ENCODE measurements around the gene TLCD3B.
A peak's percentile ranks its signal among the peaks of the same experiment; 100 is the strongest.

TLCD3B gene

DNA sequence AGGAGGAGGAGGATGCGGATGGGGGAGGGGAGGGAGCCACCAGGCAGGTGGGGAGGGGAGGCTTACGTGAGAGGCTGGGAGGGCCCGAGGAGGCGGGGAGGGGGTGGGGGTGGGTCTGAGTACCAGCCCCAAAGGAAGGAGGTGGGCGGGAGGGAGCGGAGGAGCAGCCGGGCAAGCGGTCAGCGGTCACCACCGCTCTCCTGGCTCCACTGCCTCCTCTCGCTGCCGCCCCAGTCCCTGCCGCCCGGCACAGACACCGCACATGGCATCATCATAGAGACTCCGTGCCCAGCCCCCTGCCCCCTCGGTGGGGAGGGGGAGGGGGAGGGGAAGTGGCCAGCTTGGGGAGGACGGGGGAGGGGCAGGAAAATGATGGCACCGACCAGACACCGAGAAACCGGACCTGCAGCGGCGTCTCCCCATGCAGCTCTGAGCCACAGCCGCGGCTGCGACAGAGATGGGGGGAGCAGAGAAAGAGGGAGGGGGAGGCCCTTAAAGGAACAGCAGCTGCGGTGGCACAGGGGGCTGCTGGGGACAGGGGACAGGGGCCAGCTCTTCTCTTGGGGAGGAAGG lies at the start of gene TLCD3B:
TLCD3B (minus strand) TSS at position 431 of the 573 bp plus-strand sequence. CDS start 744 bp downstream, outside the sequence.
- no peak for DNase-seq (ENCODE audit: low spot score)

GRCh38 chr16:30079480-30079879 lies 48.4 kb upstream of the TLCD3B start:
- no peak for DNase-seq (ENCODE audit: low spot score)

DNA sequence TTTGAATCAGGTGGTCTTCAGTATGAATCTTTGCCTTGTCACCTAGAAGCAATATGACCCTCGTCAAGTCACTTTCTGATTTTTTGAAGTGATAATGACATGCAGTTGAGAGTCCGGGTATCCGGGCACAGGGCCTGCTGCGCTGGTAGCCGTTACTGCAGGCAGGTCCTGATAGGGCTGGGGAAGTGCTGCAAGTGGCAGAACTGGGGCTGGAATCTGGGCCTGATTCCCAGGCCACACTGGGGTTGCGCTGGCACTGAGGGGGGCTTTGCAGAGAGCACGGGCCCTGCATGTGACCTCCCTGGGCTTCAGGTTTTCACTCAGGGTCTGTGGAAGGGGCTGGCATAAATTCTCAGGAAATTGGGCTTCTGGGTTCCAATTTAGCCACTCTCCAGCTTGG lies 47.7 kb upstream of the TLCD3B start:
- DNase-seq (ENCODE audit: low spot score) = no peak

GRCh38 chr16:30077656-30078055 lies 46.6 kb upstream of the TLCD3B start:
- no peak for DNase-seq (ENCODE audit: low spot score)

DNA sequence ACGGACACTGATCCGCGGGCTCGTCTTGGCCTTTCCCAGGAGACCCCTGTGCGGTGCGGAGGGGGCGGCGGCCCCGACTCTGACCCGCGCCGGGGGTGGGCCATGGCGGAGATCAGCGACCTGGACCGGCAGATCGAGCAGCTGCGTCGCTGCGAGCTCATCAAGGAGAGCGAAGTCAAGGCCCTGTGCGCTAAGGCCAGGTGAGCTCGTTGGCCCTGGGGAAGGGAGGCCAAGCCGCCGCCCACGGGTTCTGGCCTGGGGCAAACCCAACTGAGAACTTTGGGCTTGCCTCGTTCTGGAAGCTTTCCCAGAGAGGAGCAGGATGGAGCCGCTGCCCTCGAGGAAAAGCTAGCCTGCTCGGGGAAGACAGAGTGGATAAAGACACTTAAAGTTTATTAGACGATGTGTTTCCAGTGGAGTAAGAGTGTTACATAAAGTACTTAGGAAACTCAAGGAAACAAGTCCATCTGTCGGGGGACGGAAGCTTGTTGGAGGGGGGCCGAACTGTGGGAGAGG lies 45.3 kb upstream of the TLCD3B start:
- DNase-seq (ENCODE audit: low spot score) = no peak

- peak; percentile 88 for DNase-seq (ENCODE audit: low spot score)
These were observed 44.6 kb upstream of the TLCD3B start, which contains the start of gene PPP4C for GRCh38 chr16:30075503-30076275. TSS of gene PPP4C (plus strand) at chr16:30075994. CDS start at chr16:30076378, 384 bp downstream.

DNA sequence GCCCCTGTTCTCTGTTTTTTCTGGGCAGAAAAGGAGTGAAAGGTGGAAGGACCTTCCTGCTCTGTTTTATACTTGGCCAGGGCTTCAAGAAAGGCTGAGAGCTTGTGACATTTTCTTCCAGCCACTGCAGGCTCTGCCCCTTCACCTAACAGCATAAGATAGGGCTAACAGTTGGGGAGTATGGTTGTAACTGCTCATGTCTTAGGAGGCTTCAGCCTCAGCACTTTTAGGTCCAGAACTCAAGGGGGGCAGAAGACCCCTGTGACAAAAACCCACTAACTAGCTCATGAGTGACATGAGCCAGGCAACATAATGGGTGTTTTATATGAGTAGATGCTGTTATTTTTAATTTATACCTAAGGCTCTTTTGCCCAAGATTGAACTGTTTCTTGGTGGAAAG lies 39.4 kb upstream of the TLCD3B start:
- DNase-seq (ENCODE audit: low spot score) = no peak

GRCh38 chr16:30069611-30070462 lies 38.8 kb upstream of the TLCD3B start:
- no peak for DNase-seq (ENCODE audit: low spot score)

DNA sequence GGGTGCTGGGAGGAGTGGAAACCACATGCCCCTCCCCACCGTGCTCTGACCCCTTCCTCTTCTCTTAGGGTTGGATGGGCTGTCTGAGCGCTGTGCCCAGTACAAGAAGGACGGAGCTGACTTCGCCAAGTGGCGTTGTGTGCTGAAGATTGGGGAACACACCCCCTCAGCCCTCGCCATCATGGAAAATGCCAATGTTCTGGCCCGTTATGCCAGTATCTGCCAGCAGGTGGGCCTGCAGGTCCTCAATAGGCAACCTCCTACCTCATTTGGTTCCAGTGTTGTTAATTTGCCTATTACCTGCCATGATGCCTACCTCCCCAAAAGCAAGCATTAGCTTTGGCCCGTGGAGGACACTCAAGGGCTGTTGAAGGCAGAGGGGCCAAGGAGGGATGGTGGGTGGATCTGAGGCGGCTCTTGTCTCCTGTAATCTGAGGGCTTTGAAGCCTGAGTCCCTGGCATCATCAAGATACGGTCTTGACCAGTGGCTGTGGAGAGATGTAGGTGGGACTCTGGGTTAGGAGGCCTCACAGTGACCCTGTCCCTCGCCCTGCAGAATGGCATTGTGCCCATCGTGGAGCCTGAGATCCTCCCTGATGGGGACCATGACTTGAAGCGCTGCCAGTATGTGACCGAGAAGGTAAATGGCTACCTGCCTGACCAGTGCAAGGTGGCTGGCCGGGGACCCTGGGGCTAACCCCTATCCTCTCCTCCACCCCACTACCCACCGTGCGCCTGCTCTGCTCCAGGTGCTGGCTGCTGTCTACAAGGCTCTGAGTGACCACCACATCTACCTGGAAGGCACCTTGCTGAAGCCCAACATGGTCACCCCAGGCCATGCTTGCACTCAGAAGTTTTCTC lies 37.9 kb upstream of the TLCD3B start:
- no peak for DNase-seq (ENCODE audit: low spot score)

DNA sequence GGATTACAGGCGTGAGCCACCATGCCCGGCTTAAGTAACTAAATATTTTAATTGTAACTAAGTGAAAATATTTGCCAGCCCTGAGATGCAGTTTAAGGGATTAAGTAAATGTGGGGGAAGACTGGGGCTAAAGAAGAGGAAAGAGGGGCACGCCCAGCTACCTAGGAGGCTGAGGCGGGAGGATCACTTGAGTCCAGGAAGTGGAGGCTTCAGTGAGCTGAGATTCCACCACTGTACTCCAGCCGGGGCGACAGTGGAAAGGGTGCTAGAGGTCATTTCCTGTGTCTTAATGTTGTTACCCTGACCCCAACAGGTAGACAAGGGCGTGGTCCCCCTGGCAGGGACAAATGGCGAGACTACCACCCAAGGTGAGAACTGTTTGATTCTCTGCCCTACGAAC lies 37.3 kb upstream of the TLCD3B start:
- no peak for DNase-seq (ENCODE audit: low spot score)

DNA sequence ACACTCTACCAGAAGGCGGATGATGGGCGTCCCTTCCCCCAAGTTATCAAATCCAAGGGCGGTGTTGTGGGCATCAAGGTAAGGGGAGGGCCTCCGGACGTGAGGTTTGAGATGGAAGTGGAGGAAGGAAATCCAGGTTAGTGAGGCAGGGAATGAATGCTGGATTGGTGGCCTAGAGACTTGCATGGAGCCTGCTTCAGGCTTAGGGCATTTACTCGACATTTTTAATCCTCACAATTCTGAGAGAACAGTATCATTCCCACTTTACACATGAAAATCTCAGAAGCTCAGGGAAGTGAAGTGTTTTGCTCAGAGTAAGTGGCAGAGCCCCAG lies 36.5 kb upstream of the TLCD3B start:
- DNase-seq (ENCODE audit: low spot score) = no peak

DNA sequence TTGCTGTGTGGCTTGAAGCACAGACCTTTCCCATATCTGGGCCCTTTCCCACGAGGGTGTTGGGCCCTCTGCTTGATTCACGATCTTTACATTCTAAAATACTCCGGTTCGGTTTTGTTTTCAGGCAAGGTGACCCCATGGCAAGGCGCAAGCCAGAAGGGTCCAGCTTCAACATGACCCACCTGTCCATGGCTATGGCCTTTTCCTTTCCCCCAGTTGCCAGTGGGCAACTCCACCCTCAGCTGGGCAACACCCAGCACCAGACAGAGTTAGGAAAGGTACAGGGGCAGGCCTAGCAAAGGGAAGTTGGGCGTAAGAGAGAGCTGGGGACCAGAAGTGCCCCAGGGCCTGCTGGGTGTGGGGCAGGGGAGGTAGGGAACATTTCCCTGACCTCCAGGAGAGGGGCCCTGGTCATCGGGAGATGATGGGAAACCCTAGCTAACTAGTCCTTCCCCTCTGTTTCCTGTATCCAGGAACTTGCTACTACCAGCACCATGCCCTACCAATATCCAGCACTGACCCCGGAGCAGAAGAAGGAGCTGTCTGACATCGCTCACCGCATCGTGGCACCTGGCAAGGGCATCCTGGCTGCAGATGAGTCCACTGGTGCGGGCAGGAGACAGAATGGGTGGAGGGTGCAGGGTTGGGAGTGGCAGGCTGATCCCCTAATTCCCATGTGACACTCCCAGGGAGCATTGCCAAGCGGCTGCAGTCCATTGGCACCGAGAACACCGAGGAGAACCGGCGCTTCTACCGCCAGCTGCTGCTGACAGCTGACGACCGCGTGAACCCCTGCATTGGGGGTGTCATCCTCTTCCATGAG lies 35.9 kb upstream of the TLCD3B start:
- no peak for DNase-seq (ENCODE audit: low spot score)

DNA sequence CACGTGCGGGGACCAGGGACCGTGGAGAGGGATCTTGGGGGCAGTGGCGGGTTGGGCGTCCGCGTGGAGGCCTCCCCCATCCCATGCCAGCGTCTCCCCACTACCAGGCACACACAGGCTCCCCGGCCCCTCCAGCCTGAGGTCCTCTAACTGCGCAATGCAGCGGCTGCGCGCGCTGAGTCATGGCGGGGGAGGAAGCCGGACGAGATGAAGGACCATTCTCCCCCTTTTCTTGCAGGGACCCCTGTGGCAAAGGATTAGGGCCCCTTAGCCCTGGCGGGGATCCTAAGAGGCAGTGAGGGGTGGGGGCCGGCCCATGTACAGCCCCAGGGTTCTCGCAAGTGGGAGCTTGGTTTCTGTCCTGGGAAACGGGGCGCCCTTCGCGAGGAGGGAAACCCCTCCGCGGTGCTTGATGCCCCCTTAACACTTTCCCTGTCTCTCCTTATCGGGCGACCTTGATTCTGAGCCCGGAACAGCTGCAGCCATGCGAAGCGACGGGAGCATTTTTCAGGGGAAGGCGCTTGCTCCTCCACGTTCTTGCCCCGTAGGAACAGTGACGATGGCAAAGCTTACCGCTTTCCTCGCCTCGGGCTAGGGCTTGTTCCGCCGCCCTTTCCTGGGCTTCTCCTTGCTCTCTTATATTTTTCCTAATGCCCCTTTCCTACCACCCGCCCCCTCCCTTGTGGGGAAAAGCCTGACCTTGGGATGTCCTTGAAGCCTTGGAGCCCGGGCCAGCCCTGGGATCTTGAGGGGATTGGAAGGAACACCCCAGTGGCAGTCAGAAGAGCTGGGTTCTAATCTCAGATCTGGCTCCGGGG lies 35.1 kb upstream of the TLCD3B start:
- DNase-seq (ENCODE audit: low spot score) = no peak

DNA sequence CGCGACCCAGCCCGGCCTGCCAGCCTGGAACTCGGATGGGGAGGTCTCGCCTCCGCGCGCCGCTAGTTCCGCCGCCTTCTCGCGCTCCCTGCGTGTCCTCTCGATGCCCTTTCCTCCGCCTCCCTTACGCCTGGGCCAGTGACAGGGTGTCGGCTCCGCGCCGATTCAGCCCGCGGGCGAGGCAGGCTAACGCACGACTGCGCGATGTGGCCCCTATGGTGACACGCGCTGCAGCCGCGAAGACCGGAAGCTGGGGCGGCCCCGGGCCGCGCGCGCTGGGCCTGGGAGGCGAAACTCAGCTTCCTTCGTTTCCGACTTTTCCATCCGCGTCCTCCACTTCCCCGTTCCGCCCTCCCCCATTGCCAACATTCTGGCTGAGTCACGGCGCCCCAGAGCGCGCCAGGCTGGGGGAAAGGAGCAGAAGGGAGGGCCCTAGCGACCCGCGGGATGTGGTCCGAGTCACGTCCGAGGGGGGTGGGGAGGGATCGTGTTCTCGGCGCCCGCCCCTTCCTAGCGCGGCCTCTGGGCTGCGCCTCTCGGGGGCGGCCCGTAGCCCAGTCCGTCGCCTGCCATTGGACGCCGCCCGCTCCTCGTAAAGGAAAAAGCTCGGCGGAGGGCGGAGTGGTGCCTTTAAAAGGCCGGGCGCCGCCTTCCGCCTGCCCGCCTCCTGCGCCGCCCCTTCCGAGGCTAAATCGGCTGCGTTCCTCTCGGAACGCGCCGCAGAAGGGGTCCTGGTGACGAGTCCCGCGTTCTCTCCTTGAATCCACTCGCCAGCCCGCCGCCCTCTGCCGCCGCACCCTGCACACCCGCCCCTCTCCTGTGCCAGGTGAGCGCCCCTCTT lies 34.3 kb upstream of the TLCD3B start, which contains the start of gene ALDOA:
ALDOA (plus strand) TSS at position 659 of the 841 bp plus-strand sequence. CDS start 1,138 bp downstream, outside the sequence.
- peak; percentile 96 for DNase-seq (ENCODE audit: low spot score)

DNA sequence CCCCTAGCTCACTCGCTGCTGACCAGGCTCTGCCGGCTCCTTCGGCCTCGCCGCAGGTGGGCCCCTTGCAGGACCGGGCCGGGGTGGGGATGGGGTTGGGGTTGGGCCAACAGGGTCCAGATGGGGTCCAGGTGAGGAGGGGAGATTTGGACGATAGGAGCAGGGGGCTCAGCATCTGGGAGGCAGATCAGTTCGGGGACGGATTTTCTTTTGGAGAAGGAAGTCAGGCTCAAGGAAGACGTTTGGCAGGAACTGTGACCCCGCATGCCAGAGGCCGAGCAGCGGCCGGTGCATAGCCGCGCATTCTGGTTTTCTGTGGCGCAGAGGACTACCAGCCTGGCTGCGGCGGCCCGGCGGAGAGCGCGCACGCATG lies 33.6 kb upstream of the TLCD3B start:
- no peak for DNase-seq (ENCODE audit: low spot score)

DNA sequence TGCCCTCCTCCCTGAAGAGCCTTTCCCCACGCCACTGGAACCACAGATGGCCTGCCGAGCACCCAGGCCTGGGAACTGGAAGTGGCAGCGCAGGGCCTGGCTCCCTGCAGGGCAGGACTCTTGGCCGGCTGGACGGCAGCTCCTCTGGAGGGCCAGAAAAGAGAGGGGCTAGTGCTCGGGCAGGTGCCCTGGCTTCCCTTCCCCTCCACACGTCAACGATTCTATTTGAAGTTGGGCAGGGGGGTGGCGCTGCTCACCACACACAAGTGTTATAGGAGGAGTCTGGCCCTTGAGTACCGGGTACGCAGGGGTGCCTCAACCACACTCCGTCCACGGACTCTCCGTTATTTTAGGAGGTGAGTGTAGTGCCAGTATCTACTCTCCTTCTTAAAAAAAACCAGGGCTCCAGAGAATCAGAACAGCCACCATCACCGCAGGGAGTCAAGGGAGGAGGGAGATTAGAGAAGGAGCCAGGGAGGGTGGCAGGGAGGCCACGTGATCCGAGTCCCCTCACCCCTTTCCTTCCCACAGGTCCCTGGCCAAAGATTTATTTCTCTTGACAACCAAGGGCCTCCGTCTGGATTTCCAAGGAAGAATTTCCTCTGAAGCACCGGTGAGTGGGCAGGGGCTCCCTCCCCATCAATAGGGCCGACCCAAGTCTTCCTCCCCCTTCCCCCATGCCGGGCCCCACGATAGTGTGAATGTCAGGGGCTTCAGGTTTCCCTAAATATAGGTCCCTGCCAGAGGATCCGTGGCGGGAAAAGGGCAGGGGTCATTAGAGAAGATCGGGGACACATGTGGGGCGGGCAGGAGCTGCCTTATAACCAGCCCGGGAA lies 33.0 kb upstream of the TLCD3B start:
- DNase-seq (ENCODE audit: low spot score) = peak; percentile 70

- no peak for DNase-seq (ENCODE audit: low spot score)
These were observed 32.3 kb upstream of the TLCD3B start for GRCh38 chr16:30063278-30063892.
